OCI-M2 (cell line): ENCODE measurements around the gene INPP1.

Source experiments
- DNase-seq: peaks from one replicate; lab custom pipeline; 2025; ENCODE audit not compliant: unreplicated experiment; lab: John Stamatoyannopoulos, UW

INPP1 gene

GRCh38 chr2:190407662-190408537 is 64.5 kb downstream of the INPP1 start, which contains the start of gene MFSD6:
MFSD6 (plus strand) TSS chr2:190408355; CDS start chr2:190436030, 27,675 bp downstream.
- no peak for DNase-seq

DNA sequence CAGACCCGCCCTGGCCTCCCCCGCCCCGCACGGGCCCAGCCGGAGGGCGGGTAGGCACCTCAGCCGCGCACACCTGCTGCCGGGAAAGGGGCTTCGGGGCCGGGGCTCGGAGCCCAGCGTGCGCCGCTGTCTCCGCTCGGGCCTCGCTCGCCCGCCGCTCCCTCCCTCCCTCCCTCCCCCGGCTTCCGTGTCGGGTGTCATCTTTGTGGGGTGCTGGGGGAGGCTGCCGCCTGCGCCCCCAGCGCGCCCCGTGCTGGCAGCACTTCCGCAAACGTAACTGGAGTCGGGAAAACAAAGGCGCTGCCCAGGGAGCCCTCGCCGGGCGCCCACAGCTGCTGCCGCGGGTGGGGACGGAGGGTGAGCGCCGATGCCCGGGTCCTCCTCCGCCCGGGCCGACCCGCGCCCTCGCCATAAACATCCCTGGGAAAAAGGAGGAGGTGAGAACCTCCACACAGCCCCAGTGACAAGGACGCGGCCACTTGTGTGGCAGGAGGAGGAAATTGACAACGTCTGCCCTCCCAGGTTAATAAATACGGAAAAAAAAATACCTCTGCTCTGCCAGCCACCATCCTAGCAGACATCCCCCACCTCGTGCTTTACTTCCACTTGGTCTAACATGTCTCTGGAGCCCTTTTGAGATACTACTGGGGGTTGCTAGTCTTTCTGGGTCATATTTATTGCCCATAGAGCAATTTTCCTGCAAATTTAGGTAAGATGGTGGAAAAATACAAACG is 65.3 kb downstream of the INPP1 start:
- DNase-seq: no peak

DNA sequence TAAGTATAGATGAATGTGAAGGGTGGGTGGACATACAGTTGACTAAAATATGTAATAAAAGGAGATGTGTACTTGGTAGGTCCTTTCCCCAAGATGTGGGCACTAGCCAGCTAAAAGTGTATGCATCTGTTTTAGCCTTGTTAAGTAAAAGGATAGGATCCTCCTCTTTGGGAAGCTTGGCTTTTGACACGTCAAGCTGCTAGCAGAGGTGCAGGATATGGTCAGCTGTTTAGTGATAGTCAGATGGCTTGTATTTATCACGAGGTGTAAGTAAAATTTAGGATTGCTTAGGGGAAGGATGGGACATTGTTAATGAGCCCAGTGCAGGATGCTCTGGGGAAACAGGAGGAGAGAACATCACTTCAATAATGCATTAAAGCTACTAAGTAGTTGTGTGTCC is 66.2 kb downstream of the INPP1 start:
- DNase-seq: no peak

- DNase-seq: no peak
Measured at GRCh38 chr2:190410166-190410565, 66.8 kb downstream of the INPP1 start.

- no peak for DNase-seq
Measured at GRCh38 chr2:190412966-190413365, 69.6 kb downstream of the INPP1 start.

GRCh38 chr2:190413421-190413820 is 70.0 kb downstream of the INPP1 start:
- DNase-seq: no peak

- DNase-seq: no peak
Measured at GRCh38 chr2:190415251-190415650, 71.9 kb downstream of the INPP1 start.

- no peak for DNase-seq
Measured at GRCh38 chr2:190415794-190416775, 72.7 kb downstream of the INPP1 start.

DNA sequence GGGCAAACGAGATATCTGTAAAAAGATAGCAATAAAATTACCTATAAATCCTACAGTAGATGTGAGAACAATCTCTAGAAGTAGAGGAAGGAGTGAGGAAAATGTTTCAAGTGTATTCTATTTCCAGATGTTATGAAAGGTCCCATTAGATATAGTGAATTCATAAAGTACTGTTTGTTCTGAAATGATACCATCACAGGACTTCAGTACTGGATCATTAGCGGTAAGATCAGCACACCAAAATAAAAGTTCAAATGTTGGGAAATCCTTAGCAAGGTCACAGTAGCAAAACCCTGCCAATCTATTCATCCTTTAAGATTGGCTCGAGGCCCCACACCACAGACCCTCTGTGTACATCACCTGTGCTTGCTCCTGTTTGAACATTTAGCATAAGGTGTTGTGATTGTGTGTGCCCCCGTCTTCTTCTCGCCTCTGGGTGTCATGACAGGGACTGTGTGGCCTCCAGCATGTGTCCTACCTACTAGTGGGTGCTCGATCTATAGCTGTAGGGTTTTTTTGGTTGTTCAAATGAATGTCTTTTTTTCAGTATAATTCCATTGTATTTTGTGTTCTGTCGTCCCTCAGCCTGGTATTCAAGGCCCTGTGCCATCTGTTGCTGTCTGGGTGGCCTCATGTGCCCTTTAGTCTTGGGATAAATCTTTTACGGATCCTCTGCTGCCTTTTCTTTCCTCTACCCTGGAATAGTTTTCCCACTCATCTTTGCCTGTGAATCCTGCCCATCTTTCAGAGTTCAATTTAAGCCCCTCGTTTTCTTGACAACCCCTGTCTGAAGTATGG is 73.9 kb downstream of the INPP1 start:
- DNase-seq: no peak

DNA sequence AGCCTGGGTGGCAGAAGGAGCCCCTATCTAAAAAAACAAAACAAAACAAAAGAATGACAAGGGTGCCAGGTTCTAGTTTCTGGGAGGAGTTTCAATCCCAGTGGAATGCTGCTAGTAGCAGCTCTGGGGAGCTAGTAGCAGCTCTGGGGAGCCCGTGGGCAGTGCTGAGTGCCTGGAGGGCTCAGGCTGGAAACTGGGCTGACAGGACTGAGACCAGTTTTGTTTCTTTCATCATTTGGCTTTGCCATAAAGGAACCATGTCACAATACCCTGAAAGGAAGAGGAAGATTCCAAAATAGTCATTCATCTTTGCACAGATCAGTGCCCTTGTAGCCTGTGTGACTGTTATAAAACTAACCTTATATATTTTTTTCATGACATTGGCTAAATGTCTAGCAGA is 75.3 kb downstream of the INPP1 start:
- no peak for DNase-seq

DNA sequence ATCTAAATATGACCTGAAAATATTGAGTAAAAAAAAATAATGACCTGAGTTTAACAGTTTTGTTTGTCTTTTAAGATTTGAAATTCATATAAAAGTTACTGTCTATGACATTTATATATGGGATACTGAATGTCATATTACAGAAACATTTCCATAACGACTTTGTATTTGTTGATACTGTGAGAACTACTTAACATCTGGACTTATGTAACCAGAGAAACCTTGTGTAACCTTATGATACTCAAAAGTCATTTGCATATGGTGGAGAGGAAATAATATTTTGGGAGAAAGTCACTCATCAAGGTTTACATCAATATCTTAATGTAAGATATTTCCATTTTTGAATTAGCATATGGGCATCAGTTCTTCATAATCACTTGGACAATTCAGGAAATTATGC is 77.4 kb downstream of the INPP1 start:
- DNase-seq: no peak
